Ovary (tissue), 3 donors: Measurements from ENCODE around the gene CAPN3.

Experiments used
- CTCF ChIP-seq, 3 donors: fragments of 450-650 bp in 2 of 3; fragments of 200-600 bp in 1 of 3; IDR thresholded peaks; one replicate each; pipeline versions ENCODE4 v1.5.1 to v1.8.0; 2016 to 2022; ENCODE audit warnings: antibody characterized with exemption in 3 of 3, mild to moderate bottlenecking in 1 of 3
- EP300 ChIP-seq: sonication (generic); formaldehyde crosslinking; IDR thresholded peaks from one replicate; pipeline ENCODE4 v1.6.1; 2017; ENCODE audit warnings: antibody characterized with exemption
- donor health status: DM: no; HTN: no; CAD: no.

GRCh38 chr15:42335074-42335473 is 24.2 kb upstream of the CAPN3 start:
- TF ChIP-seq CTCF (IDR thresholded peaks at IDR 0.05) (no peak), EP300 (no peak)
